ENCODE measurements around the gene TLR1.

The TLR1 gene

DNA sequence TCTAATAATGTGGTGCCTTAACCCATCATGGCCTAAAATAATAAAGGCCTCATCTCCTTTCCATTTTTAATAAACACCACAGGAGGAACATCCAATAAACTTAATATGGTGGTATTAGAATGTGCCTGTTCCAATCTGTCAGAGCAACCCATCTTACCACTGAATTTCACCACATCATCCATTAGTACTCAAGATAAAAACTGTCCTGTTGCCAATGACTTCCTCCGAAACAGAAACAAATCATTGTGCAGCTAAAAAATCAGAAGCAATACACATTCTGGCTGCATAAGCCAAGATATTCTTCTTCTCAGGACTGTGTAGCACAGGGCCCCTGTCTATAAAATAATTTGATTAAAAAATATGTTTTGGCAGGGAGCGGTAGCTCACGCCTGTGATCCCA lies 40.3 kb downstream of the TLR1 start:
- ATAC-seq: no peak
- TF ChIP-seq ZFP30 (CRISPR knock-in tag; IDR thresholded peaks at IDR 0.05): no peak
- TF ChIP-seq, protein P1, sequence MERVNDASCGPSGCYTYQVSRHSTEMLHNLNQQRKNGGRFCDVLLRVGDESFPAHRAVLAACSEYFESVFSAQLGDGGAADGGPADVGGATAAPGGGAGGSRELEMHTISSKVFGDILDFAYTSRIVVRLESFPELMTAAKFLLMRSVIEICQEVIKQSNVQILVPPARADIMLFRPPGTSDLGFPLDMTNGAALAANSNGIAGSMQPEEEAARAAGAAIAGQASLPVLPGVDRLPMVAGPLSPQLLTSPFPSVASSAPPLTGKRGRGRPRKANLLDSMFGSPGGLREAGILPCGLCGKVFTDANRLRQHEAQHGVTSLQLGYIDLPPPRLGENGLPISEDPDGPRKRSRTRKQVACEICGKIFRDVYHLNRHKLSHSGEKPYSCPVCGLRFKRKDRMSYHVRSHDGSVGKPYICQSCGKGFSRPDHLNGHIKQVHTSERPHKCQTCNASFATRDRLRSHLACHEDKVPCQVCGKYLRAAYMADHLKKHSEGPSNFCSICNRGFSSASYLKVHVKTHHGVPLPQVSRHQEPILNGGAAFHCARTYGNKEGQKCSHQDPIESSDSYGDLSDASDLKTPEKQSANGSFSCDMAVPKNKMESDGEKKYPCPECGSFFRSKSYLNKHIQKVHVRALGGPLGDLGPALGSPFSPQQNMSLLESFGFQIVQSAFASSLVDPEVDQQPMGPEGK (CRISPR knock-in tag; IDR thresholded peaks at IDR 0.05; ENCODE audit: borderline replicate concordance): no peak
- TF ChIP-seq, protein P2, sequence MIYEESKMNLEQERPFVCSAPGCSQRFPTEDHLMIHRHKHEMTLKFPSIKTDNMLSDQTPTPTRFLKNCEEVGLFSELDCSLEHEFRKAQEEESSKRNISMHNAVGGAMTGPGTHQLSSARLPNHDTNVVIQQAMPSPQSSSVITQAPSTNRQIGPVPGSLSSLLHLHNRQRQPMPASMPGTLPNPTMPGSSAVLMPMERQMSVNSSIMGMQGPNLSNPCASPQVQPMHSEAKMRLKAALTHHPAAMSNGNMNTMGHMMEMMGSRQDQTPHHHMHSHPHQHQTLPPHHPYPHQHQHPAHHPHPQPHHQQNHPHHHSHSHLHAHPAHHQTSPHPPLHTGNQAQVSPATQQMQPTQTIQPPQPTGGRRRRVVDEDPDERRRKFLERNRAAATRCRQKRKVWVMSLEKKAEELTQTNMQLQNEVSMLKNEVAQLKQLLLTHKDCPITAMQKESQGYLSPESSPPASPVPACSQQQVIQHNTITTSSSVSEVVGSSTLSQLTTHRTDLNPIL (CRISPR knock-in tag; IDR thresholded peaks at IDR 0.05; ENCODE audit: low read depth): no peak
- TF ChIP-seq TOX (CRISPR knock-in tag; IDR thresholded peaks at IDR 0.05; ENCODE audit: borderline replicate concordance): no peak
- no peak for TF ChIP-seq ARNTL (CRISPR knock-in tag; IDR thresholded peaks at IDR 0.05; ENCODE audit: borderline replicate concordance, low read depth)
- no peak for TF ChIP-seq SNAI2 (CRISPR knock-in tag; IDR thresholded peaks at IDR 0.05)
- TF ChIP-seq GLIS3 (CRISPR knock-in tag; IDR thresholded peaks at IDR 0.05): no peak
- TF ChIP-seq ZNF70 (CRISPR knock-in tag; IDR thresholded peaks at IDR 0.05): no peak
- no peak for TF ChIP-seq TCF4 (CRISPR knock-in tag; IDR thresholded peaks at IDR 0.05; ENCODE audit: borderline replicate concordance)

DNA sequence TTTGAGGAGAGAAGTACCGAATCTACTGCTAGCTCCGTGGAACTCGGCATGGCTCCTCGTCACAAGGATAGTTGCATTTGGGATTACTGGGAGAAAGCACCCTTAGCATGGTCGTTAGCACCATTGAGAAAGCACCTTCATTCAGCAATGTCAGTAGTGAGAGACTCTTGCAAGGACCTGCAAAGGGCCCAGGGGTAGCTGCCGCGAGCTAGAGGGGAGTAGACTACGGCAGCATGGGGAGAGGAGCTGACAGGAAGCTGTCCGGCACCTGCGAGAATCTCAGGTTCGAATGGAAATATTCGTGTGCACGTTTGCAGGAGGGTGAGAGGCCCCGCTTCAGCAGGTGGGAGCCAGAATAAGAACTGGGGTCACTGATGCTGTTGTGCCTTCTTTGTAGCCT lies 42.0 kb downstream of the TLR1 start:
- TF ChIP-seq PPARA (CRISPR knock-in tag; IDR thresholded peaks at IDR 0.05; ENCODE audit: borderline replicate concordance) (no peak), BACH2 (CRISPR knock-in tag; IDR thresholded peaks at IDR 0.05; ENCODE audit: borderline replicate concordance) (no peak), ZC3H10 (CRISPR knock-in tag; IDR thresholded peaks at IDR 0.05) (no peak), OSR1 (CRISPR knock-in tag; IDR thresholded peaks at IDR 0.05) (no peak), ZFP3 (CRISPR knock-in tag; IDR thresholded peaks at IDR 0.05) (no peak), ESRRG (CRISPR knock-in tag; IDR thresholded peaks at IDR 0.05) (no peak), SNAI2 (CRISPR knock-in tag; IDR thresholded peaks at IDR 0.05) (no peak), ZFP30 (CRISPR knock-in tag; IDR thresholded peaks at IDR 0.05) (no peak), TOX (CRISPR knock-in tag; IDR thresholded peaks at IDR 0.05; ENCODE audit: borderline replicate concordance) (no peak), ZNF70 (CRISPR knock-in tag; IDR thresholded peaks at IDR 0.05) (no peak), RARB (CRISPR knock-in tag; IDR thresholded peaks at IDR 0.05) (no peak), ZNF565 (CRISPR knock-in tag; conservative IDR thresholded peaks at IDR 0.05; ENCODE audit: low read depth) (no peak)
- TF ChIP-seq, protein P1 (CRISPR knock-in tag; IDR thresholded peaks at IDR 0.05; ENCODE audit: borderline replicate concordance): no peak
- no peak for ATAC-seq

DNA sequence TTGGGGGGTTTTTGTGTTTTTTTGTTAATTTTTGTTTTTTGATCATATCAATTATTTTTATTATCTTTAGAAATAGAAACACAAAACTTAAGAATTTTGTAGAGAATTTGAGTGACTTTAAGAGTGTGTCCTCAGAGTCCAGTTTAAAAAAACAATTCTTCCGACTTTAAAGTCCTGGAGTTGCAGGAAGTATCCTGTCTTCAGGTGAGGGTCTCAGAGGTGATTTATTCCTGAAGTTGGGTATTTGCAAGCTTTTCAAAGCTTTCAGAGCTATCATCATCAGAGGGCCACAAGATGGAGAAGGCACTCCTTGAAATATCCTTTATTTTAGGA lies 44.8 kb downstream of the TLR1 start:
- no peak for ATAC-seq
- TF ChIP-seq ZNF8 (CRISPR knock-in tag; IDR thresholded peaks at IDR 0.05) (no peak), ZNF70 (CRISPR knock-in tag; IDR thresholded peaks at IDR 0.05) (no peak), TCF4 (CRISPR knock-in tag; IDR thresholded peaks at IDR 0.05; ENCODE audit: borderline replicate concordance) (no peak), TOX (CRISPR knock-in tag; IDR thresholded peaks at IDR 0.05; ENCODE audit: borderline replicate concordance) (no peak)
- TF ChIP-seq, protein P3, sequence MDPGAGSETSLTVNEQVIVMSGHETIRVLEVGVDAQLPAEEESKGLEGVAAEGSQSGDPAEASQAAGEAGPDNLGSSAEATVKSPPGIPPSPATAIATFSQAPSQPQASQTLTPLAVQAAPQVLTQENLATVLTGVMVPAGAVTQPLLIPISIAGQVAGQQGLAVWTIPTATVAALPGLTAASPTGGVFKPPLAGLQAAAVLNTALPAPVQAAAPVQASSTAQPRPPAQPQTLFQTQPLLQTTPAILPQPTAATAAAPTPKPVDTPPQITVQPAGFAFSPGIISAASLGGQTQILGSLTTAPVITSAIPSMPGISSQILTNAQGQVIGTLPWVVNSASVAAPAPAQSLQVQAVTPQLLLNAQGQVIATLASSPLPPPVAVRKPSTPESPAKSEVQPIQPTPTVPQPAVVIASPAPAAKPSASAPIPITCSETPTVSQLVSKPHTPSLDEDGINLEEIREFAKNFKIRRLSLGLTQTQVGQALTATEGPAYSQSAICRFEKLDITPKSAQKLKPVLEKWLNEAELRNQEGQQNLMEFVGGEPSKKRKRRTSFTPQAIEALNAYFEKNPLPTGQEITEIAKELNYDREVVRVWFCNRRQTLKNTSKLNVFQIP (CRISPR knock-in tag; IDR thresholded peaks at IDR 0.05; ENCODE audit: borderline replicate concordance, low read depth): no peak
- TF ChIP-seq, protein P4, sequence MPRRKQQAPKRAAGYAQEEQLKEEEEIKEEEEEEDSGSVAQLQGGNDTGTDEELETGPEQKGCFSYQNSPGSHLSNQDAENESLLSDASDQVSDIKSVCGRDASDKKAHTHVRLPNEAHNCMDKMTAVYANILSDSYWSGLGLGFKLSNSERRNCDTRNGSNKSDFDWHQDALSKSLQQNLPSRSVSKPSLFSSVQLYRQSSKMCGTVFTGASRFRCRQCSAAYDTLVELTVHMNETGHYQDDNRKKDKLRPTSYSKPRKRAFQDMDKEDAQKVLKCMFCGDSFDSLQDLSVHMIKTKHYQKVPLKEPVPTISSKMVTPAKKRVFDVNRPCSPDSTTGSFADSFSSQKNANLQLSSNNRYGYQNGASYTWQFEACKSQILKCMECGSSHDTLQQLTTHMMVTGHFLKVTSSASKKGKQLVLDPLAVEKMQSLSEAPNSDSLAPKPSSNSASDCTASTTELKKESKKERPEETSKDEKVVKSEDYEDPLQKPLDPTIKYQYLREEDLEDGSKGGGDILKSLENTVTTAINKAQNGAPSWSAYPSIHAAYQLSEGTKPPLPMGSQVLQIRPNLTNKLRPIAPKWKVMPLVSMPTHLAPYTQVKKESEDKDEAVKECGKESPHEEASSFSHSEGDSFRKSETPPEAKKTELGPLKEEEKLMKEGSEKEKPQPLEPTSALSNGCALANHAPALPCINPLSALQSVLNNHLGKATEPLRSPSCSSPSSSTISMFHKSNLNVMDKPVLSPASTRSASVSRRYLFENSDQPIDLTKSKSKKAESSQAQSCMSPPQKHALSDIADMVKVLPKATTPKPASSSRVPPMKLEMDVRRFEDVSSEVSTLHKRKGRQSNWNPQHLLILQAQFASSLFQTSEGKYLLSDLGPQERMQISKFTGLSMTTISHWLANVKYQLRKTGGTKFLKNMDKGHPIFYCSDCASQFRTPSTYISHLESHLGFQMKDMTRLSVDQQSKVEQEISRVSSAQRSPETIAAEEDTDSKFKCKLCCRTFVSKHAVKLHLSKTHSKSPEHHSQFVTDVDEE (CRISPR knock-in tag; IDR thresholded peaks at IDR 0.05): no peak
- TF ChIP-seq, protein P2 (CRISPR knock-in tag; IDR thresholded peaks at IDR 0.05; ENCODE audit: low read depth): no peak

Measured in SK-N-SH treated with all-trans-retinoic acid at 6 μM for 48 hours (cell line).